Osteoblast (primary cell): ENCODE results near the gene ACYP1. TPM values are rescaled to one million over a fixed set of nuclear protein-coding genes. Genes with fewer than 3 reads are reported as not detected.

Experiments used
- DNase-seq: peaks from one replicate; pipeline ENCODE4 v3.0.0; 2011; ENCODE audit warnings: low spot score, mixed read lengths; ENCODE audit not compliant: insufficient read length; ENCODE audit errors: missing footprints
- H2AFZ ChIP-seq: 2 replicates; pipeline ENCODE4 v1.6.0; 2011; ENCODE audit warnings: mild to moderate bottlenecking, low read length
- H3K27ac ChIP-seq: 2 replicates; pipeline ENCODE4 v1.5.1; 2011; ENCODE audit warnings: mild to moderate bottlenecking, low read depth, low read length, moderate library complexity
- H3K27me3 ChIP-seq: 2 replicates; pipeline ENCODE4 v1.6.0; 2012; ENCODE audit warnings: mild to moderate bottlenecking, control low read depth, inconsistent platforms, low read length, moderate library complexity; ENCODE audit not compliant: insufficient read depth
- H3K36me3 ChIP-seq: 2 replicates; pipeline ENCODE4 v1.5.1; 2011; ENCODE audit warnings: mild to moderate bottlenecking, low read length, control low read depth, moderate library complexity; ENCODE audit not compliant: insufficient read depth
- H3K4me1 ChIP-seq: 2 replicates; pipeline ENCODE4 v1.5.1; 2011; ENCODE audit warnings: mild to moderate bottlenecking, low read length, control low read depth, moderate library complexity; ENCODE audit not compliant: insufficient read depth
- H3K4me2 ChIP-seq: 2 replicates; pipeline ENCODE4 v1.6.0; 2011; ENCODE audit warnings: mild to moderate bottlenecking, low read length; ENCODE audit not compliant: insufficient read depth
- H3K4me3 ChIP-seq: fragments of 200-600 bp; sonication (generic); 3 replicates; pipeline ENCODE4 v1.5.1; 2012; ENCODE audit warnings: mild to moderate bottlenecking, low read length, inconsistent platforms; ENCODE audit not compliant: insufficient read depth
- H3K79me2 ChIP-seq: 2 replicates; pipeline ENCODE4 v1.6.0; 2012; ENCODE audit warnings: mild to moderate bottlenecking, low read length, control low read depth, inconsistent platforms; ENCODE audit not compliant: insufficient read depth
- H3K9me3 ChIP-seq: 2 replicates; pipeline ENCODE4 v1.5.1; 2011; ENCODE audit warnings: low read depth, low read length, control low read depth
- H4K20me1 ChIP-seq: 2 replicates; pipeline ENCODE4 v1.6.0; 2012; ENCODE audit warnings: mild to moderate bottlenecking, low read length, control low read depth; ENCODE audit not compliant: insufficient read depth
- total RNA-seq: library from RNA; depleted of rRNA; stranded (reverse); fragments of >200 nt; gene quantifications from 2 replicates; pipeline ENCODE4 v1.2.3, GENCODE V29; 2012
- TF ChIP-seq, protein P1 (sequence below): IDR thresholded peaks from 2 replicates; pipeline ENCODE4 v1.5.1; 2011; ENCODE audit warnings: mild to moderate bottlenecking, low read depth, low read length, moderate library complexity; ENCODE audit errors: extremely low read depth

Gene ACYP1
- total RNA-seq, 1 donor, result 6.5 TPM

DNA sequence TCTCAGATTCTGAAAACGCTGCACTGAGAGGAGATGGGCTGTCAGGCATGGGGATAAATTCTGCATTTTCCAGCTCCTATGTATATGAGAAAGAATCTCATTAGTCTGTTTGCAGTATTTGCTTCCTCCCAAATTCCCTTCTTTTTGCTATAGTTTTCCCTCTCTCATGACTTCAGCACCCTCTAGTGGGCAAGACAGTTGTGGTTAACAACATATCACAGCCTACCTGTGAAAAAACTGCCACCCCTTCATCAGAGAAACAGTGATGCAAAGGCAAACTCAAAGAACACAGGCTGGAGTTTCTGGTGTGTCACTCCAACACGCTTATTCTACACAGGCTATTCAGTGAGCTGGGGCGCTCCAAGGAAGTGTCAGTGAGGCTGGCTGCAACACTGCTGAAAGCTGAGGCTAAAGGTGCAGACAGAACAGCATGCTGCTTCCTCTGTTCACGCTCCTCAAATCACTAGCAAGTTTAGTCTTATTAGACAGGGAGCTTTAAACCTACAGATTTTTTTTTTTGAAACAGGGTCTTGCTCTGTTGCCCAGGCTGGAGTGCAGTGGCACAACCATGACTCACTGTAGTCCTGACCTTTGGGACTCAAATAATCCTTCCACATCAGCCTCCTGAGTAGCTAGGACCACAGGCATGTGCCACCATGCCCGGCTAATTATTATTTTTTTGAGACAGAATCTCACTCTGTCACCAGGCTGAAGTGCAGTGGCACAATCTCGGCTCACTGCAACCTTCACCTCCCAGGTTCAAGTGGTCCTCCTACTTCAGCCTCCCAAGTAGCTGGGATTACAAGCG is 24.9 kb upstream of the ACYP1 start:
- Histone ChIP-seq H3K27me3 (no peaks in the 10 kb centered on the region), H3K4me2 (no peak overlapping the region), H4K20me1 (no peaks in the 10 kb centered on the region), H2AFZ (no peak overlapping the region), H3K4me1 (no peaks in the 10 kb centered on the region), H3K79me2 (no peaks in the 10 kb centered on the region), H3K27ac (no peak overlapping the region), H3K9me3 (no peaks in the 10 kb centered on the region), H3K4me3 (no peak overlapping the region), H3K36me3 (peaks cover 65% of the 10 kb centered on the region)
- DNase-seq, result peak; percentile 84
- TF ChIP-seq, protein P1, sequence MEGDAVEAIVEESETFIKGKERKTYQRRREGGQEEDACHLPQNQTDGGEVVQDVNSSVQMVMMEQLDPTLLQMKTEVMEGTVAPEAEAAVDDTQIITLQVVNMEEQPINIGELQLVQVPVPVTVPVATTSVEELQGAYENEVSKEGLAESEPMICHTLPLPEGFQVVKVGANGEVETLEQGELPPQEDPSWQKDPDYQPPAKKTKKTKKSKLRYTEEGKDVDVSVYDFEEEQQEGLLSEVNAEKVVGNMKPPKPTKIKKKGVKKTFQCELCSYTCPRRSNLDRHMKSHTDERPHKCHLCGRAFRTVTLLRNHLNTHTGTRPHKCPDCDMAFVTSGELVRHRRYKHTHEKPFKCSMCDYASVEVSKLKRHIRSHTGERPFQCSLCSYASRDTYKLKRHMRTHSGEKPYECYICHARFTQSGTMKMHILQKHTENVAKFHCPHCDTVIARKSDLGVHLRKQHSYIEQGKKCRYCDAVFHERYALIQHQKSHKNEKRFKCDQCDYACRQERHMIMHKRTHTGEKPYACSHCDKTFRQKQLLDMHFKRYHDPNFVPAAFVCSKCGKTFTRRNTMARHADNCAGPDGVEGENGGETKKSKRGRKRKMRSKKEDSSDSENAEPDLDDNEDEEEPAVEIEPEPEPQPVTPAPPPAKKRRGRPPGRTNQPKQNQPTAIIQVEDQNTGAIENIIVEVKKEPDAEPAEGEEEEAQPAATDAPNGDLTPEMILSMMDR, result peak; percentile 80

DNA sequence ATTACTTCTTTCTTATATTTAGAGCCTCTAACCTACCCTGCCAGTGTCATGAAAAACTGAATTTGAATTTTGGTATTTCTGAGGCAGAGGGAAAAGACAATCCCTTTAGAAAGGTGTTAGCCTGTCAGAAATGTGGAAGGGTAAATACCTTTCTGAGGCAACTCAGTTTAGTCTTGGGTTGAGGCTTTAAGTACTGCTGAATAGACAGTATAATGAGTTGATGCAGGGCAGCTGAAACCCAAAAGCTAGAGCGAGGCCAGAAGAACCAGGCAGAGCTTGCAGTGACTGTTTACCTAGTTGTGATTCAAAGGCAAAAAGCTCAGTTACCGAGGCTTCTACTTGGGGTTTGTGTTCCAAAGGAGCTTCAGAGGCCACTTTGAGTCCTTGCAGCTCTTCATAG is 24.3 kb upstream of the ACYP1 start:
- Histone ChIP-seq H3K27me3 (no peaks in the 10 kb centered on the region), H3K36me3 (peaks cover 67% of the 10 kb centered on the region), H3K27ac (no peak overlapping the region), H3K4me3 (no peak overlapping the region), H3K9me3 (no peaks in the 10 kb centered on the region), H3K4me1 (no peaks in the 10 kb centered on the region), H3K4me2 (no peak overlapping the region), H3K79me2 (no peaks in the 10 kb centered on the region), H4K20me1 (no peaks in the 10 kb centered on the region), H2AFZ (no peak overlapping the region)
- DNase-seq, result no peak
- TF ChIP-seq, protein P1, result no peak

DNA sequence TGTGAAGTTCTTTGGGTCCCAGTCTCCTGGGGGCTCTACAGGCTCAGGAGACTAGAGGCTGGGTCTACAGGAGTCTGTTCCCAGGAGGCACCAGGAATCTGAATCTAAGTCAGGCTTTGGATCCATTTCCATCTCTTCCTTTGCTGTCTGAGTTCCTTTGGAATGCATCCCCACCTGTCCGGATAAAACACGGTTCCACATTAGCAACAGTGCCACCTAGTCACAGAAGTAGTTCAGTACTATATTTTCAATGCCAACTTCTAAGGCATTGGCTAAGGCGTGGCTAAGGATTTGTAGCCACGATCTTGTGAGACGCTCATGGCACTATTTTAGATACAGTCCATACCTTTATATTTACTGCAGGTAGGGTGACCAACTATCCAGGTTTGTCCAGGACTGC is 20.7 kb upstream of the ACYP1 start:
- Histone ChIP-seq H3K36me3 (peaks cover 51% of the 10 kb centered on the region), H4K20me1 (no peaks in the 10 kb centered on the region), H3K27ac (no peak overlapping the region), H3K4me2 (no peak overlapping the region), H3K4me3 (no peak overlapping the region), H3K4me1 (peaks cover 12% of the 10 kb centered on the region), H3K9me3 (no peaks in the 10 kb centered on the region), H3K27me3 (no peaks in the 10 kb centered on the region), H3K79me2 (no peaks in the 10 kb centered on the region), H2AFZ (no peak overlapping the region)
- DNase-seq, result no peak
- TF ChIP-seq, protein P1, result no peak

DNA sequence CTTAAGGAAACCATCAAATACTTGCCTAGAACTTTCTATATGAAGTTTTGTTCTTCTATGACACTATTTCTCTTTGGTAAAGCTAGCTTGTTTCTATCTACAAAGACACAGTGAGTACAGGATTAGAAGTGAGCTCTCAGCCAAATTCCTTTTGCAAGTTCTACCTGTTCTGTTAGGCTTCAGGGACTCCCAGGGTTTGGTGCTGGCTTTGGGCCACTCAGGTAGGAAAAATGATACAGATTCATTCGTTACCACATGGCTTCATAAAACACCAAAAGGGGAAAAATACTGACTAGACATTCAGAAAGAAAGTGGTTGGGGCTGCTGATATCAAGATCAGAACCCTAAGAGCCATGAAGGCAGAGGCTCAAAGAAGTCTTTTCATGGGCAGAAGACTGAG is 19.4 kb upstream of the ACYP1 start:
- Histone ChIP-seq H3K4me2 (no peak overlapping the region), H3K9me3 (no peaks in the 10 kb centered on the region), H3K79me2 (no peaks in the 10 kb centered on the region), H3K4me1 (peaks cover 12% of the 10 kb centered on the region), H3K27ac (no peak overlapping the region), H3K36me3 (peaks cover 49% of the 10 kb centered on the region), H3K4me3 (no peak overlapping the region), H3K27me3 (no peaks in the 10 kb centered on the region), H2AFZ (no peak overlapping the region), H4K20me1 (no peaks in the 10 kb centered on the region)
- TF ChIP-seq, protein P1, result no peak
- no peak for DNase-seq
